Skeletal muscle tissue (tissue), 4 donors: ENCODE results near the gene SMPD2. TPM values are rescaled to one million over a fixed set of nuclear protein-coding genes. Genes with fewer than 3 reads are reported as not detected.

Experiments
- H3K27ac ChIP-seq: one replicate; pipeline ENCODE4 v1.7.0; 2013; ENCODE audit warnings: mild to moderate bottlenecking, low read depth, low read length, inconsistent platforms
- H3K27me3 ChIP-seq, 3 donors: one replicate each; pipeline ENCODE4 v1.7.0; 2013; ENCODE audit warnings: low read length in 3 of 3; ENCODE audit not compliant: control insufficient read depth in 3 of 3, insufficient read depth in 3 of 3
- H3K36me3 ChIP-seq, 3 donors: one replicate each; pipeline ENCODE4 v1.7.0; 2013; ENCODE audit warnings: low read length in 3 of 3; ENCODE audit not compliant: control insufficient read depth in 3 of 3, insufficient read depth in 3 of 3
- H3K4me1 ChIP-seq, 3 donors: one replicate each; pipeline ENCODE4 v1.7.0; 2013; ENCODE audit warnings: low read length in 3 of 3, mild to moderate bottlenecking in 3 of 3; ENCODE audit not compliant: control insufficient read depth in 3 of 3, insufficient read depth in 3 of 3
- H3K4me3 ChIP-seq, 3 donors: one replicate each; pipeline ENCODE4 v1.7.0; 2013; ENCODE audit warnings: low read length in 3 of 3
- H3K9ac ChIP-seq, 3 donors: one replicate each; pipeline ENCODE4 v1.7.0; 2013; ENCODE audit warnings: low read length in 3 of 3, mild to moderate bottlenecking in 3 of 3, moderate library complexity in 2 of 3, low read depth in 1 of 3
- H3K9me3 ChIP-seq, 3 donors: one replicate each; pipeline ENCODE4 v1.7.0; 2013; ENCODE audit warnings: low read length in 3 of 3; ENCODE audit not compliant: control insufficient read depth in 3 of 3
- total RNA-seq: library from RNA; depleted of rRNA; stranded (reverse); fragments of >200 nt; gene quantifications from one replicate; pipeline ENCODE4 v1.2.3, GENCODE V29; 2014
- donor health status: Osteomylitis.

Gene SMPD2
- total RNA-seq, 1 donor from 2014 or later = 8.4 TPM

DNA sequence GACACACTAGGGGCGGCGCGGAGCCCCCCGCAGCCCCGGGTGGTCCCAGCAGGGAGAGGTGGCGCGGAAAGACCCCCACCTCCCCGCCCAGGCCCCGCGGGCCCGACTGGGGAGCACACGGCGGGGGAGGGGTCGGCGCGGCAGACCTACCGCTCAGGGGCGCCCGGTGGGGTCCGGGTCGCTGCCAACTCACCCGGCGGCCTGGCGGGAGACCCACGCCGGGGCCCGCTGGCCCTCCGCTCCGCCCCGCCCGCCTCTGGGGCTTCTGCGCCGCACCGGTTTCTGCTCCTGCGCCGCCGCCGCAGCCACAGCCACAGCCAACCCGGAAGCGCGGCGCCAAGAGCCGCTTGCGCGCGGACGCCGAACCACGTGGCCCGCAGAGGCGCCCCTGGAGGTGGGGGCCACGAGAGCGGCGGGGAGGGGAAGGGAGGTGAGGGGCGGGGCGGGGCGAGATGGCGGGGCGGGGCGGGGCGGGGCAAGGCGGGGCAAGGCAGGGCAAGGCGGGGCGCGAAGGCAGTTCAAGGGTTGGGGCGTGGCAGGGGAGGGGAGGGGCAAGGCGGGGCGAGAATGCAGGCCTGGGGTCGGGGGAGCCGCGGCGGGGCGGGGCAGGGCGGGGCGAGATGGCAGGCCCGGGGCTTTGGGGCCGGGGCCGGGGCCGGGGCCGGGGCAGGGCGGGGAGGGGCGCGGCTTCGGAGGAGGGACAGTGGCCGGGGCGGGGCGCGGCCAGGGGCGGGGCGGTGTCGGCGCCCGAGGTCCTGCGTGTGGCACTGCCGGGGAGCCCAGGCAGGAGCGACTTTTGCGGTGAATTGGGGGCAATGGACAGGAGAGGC is 42.6 kb downstream of the SMPD2 start, which contains the start of gene ZBTB24:
ZBTB24 (minus strand) TSS at position 315 of the 830 bp plus-strand sequence. CDS start 1,193 bp downstream, outside the sequence.
- peaks cover 0 to 16% (median 10%) of the 10 kb centered on the region in 3 donors for H3K36me3 ChIP-seq
- peaks cover 28 to 32% (median 30%) of the 10 kb centered on the region in 3 donors for H3K4me1 ChIP-seq
- H3K27me3 ChIP-seq = no peaks in the 10 kb centered on the region
- peak within 1 kb of the TSS; percentile 70 to 91 (median 78) for H3K9ac ChIP-seq
- H3K9me3 ChIP-seq = no peaks in the 10 kb centered on the region
- peak within 1 kb of the TSS; percentile 75 to 92 (median 78) for H3K4me3 ChIP-seq
- H3K27ac ChIP-seq = peak within 1 kb of the TSS; percentile 49

DNA sequence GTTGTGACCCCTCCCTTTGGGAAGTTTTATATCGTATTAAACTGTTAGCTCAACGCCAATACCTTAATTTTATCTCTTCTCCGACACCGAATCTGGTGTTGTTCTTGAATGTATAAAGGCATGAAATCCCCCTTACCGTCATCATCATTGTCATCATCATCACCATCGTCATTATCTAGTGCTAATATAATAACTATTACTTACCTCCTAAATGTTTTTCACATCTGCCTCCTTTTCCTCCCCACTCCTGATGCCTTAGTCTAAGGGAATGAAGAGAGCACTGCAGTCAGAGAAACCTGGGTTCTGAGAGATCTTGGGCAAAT is 43.2 kb downstream of the SMPD2 start:
- peaks cover 28 to 32% (median 30%) of the 10 kb centered on the region in 3 donors for H3K4me1 ChIP-seq
- no peaks in the 10 kb centered on the region for H3K9me3 ChIP-seq
- peak overlapping the region; percentile 65 to 75 (median 71) for H3K9ac ChIP-seq
- no peaks in the 10 kb centered on the region for H3K27me3 ChIP-seq
- no peak overlapping the region for H3K27ac ChIP-seq
- peaks cover 0 to 16% (median 10%) of the 10 kb centered on the region in 3 donors for H3K36me3 ChIP-seq
- peak overlapping the region; percentile 63 to 80 (median 69) for H3K4me3 ChIP-seq

DNA sequence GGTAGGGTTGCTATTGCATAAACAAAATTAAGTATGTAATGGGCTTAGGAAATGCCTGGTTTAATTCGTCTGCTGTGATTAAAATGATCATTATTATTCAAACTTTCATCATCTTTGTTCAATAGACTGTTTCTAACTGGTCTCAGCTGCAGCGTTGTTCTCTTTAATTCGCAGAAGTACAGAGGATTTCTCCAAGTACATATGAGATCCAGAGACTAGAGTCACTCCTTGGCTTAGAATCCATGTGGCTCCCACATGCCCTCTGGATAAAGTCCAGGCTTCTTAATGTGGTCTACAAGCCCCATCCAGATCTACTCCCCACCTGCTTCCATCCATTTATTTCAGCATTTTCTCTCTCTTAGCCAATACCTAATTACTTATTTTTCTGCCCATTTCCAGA is 43.6 kb downstream of the SMPD2 start:
- Histone ChIP-seq H3K27me3 (no peaks in the 10 kb centered on the region), H3K9ac (peak overlapping the region in 2 of 3 donors; percentile 65 to 75), H3K36me3 (peaks cover 0 to 16% (median 10%) of the 10 kb centered on the region in 3 donors), H3K4me3 (peak overlapping the region in 2 of 3 donors; percentile 69 to 80), H3K9me3 (no peaks in the 10 kb centered on the region), H3K27ac (no peak overlapping the region), H3K4me1 (peaks cover 26 to 30% (median 29%) of the 10 kb centered on the region in 3 donors)

- no peaks in the 10 kb centered on the region for H3K9me3 ChIP-seq
- H3K27ac ChIP-seq = no peak overlapping the region
- H3K4me1 ChIP-seq = peaks cover 19 to 22% (median 20%) of the 10 kb centered on the region in 3 donors
- H3K4me3 ChIP-seq = no peak overlapping the region
- H3K36me3 ChIP-seq = peaks cover 0 to 12% (median 10%) of the 10 kb centered on the region in 3 donors
- H3K9ac ChIP-seq = no peak overlapping the region
- H3K27me3 ChIP-seq = no peaks in the 10 kb centered on the region
Observed at GRCh38 chr6:109485266-109485935, 44.9 kb downstream of the SMPD2 start.

- H3K9me3 ChIP-seq = no peaks in the 10 kb centered on the region
- H3K4me3 ChIP-seq = no peak overlapping the region
- H3K27me3 ChIP-seq = no peaks in the 10 kb centered on the region
- no peak overlapping the region for H3K27ac ChIP-seq
- no peak overlapping the region for H3K9ac ChIP-seq
- H3K36me3 ChIP-seq = peaks cover 0 to 7% (median 6%) of the 10 kb centered on the region in 3 donors
- H3K4me1 ChIP-seq = peaks cover 13 to 15% (median 13%) of the 10 kb centered on the region in 3 donors
Observed at GRCh38 chr6:109486068-109486467, 45.5 kb downstream of the SMPD2 start.

GRCh38 chr6:109488001-109488400 is 47.5 kb downstream of the SMPD2 start:
- Histone ChIP-seq H3K9ac (no peak overlapping the region), H3K27ac (no peak overlapping the region), H3K9me3 (no peaks in the 10 kb centered on the region), H3K27me3 (no peaks in the 10 kb centered on the region), H3K4me1 (peaks cover 2 to 9% (median 4%) of the 10 kb centered on the region in 3 donors), H3K36me3 (no peaks in the 10 kb centered on the region), H3K4me3 (no peak overlapping the region)

- Histone ChIP-seq H3K9ac (no peak overlapping the region), H3K4me3 (no peak overlapping the region), H3K27me3 (no peaks in the 10 kb centered on the region), H3K36me3 (no peaks in the 10 kb centered on the region), H3K27ac (no peak overlapping the region), H3K9me3 (no peaks in the 10 kb centered on the region), H3K4me1 (peaks cover 0 to 4% (median 0%) of the 10 kb centered on the region in 3 donors)
Observed at GRCh38 chr6:109490713-109491112, 50.2 kb downstream of the SMPD2 start.

GRCh38 chr6:109491207-109491938 is 50.8 kb downstream of the SMPD2 start:
- H3K9ac ChIP-seq = no peak overlapping the region
- H3K4me3 ChIP-seq = no peak overlapping the region
- no peaks in the 10 kb centered on the region for H3K36me3 ChIP-seq
- H3K4me1 ChIP-seq = peaks cover 0 to 4% (median 0%) of the 10 kb centered on the region in 3 donors
- H3K9me3 ChIP-seq = no peaks in the 10 kb centered on the region
- no peaks in the 10 kb centered on the region for H3K27me3 ChIP-seq
- H3K27ac ChIP-seq = no peak overlapping the region
